ENCODE results near the gene RNF224.
A peak's percentile ranks its signal among the peaks of the same experiment; 100 is the strongest.

RNF224 gene

DNA sequence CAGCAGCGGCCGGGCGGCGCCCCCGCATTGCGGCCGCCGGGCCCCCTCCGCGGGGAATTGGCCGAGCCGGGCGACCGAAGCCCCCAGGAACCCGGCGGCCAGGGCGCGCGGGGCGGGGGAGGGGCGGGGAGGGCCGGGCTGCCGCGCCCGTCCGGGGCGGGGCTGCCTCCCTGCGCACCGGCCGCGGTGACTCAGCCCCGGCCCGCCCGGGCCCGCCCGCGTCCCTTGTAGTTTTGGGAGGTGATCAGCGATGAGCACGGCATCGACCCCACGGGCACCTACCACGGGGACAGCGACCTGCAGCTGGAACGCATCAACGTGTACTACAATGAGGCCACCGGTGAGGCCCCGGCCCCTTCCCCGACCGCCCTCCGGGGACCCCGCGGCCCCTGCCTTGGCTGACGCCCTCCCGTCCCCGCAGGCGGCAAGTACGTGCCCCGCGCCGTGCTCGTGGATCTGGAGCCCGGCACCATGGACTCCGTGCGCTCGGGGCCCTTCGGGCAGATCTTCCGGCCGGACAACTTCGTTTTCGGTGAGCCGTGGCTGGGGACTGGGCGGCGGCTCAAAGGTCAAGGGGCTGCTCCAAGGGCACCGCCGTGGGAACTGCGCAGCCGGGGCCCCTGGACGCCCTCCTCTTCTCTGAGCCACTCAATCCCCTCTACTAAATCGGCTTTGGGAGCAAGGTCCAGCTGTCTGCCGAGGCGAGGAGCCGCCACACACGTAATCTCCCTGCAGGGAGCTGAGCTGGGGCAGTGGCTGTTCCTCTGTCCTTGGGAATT lies 14.4 kb downstream of the RNF224 start:
- peak; percentile 76 for DNase-seq

DNA sequence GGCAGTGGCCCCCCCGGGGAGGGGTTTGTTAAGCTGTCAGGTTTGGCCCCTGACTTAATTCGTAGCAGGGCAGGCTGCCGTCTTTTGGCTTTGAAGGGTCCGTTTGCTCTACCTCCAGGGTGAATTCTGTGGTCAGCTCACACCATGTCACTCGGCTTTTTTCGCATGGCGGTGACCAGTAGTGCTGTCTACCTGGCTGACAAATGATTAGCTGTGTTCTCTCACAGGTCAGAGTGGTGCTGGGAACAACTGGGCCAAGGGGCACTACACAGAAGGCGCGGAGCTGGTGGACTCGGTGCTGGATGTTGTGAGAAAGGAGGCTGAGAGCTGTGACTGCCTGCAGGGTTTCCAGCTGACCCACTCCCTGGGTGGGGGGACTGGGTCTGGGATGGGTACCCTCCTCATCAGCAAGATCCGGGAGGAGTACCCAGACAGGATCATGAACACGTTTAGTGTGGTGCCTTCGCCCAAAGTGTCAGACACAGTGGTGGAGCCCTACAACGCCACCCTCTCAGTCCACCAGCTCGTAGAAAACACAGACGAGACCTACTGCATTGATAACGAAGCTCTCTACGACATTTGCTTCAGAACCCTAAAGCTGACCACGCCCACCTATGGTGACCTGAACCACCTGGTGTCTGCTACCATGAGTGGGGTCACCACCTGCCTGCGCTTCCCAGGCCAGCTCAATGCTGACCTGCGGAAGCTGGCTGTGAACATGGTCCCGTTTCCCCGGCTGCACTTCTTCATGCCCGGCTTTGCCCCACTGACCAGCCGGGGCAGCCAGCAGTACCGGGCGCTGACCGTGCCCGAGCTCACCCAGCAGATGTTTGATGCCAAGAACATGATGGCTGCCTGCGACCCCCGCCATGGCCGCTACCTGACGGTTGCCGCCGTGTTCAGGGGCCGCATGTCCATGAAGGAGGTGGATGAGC lies 15.2 kb downstream of the RNF224 start:
- DNase-seq = no peak

DNA sequence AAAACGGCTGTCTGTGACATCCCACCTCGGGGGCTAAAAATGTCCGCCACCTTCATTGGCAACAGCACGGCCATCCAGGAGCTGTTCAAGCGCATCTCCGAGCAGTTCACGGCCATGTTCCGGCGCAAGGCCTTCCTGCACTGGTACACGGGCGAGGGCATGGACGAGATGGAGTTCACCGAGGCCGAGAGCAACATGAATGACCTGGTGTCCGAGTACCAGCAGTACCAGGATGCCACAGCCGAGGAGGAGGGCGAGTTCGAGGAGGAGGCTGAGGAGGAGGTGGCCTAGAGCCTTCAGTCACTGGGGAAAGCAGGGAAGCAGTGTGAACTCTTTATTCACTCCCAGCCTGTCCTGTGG lies 15.9 kb downstream of the RNF224 start:
- peak; percentile 26 for DNase-seq

DNA sequence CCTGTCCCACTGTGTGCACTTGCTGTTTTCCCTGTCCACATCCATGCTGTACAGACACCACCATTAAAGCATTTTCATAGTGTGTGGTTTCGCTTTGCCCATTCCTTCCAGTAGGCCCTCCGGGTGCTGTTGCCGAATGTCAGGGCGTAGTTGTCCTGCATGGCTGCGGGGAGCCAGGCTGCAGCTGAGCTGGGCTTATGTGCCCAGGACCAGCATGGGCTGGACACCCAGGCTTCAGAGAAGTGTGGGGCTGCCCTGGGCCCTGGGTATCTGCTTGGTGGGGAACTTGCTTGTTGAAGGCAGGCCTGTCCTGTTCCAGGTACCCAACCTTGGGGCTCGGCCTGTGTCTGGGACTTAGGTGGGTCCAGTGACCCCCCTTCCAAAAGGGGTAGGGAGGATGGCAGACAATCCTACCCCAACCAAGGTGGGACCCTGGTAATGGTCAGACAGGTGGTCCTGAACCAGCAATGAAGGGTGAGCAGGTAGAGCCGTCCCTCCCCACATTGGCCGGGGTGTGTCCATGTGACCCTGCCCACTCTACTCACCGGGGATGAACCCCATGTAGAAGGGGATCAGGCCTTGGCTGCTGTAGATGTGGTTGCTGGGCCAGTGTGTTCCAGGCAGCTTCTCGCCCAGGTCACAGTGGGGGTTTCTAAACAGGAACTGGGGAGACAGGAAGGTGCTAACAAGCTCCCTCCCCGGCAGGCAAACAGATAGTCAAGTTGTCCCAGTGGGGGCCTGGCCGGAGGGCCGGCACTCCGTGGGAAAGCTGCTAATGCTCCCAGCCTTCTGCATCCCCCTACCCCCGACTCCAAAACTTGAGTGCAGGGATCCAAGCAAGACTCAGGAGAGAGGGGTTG lies 16.6 kb downstream of the RNF224 start:
- peak; percentile 49 for DNase-seq

GRCh38 chr9:137244486-137245449 lies 17.5 kb downstream of the RNF224 start:
- peak; percentile 46 for DNase-seq

DNA sequence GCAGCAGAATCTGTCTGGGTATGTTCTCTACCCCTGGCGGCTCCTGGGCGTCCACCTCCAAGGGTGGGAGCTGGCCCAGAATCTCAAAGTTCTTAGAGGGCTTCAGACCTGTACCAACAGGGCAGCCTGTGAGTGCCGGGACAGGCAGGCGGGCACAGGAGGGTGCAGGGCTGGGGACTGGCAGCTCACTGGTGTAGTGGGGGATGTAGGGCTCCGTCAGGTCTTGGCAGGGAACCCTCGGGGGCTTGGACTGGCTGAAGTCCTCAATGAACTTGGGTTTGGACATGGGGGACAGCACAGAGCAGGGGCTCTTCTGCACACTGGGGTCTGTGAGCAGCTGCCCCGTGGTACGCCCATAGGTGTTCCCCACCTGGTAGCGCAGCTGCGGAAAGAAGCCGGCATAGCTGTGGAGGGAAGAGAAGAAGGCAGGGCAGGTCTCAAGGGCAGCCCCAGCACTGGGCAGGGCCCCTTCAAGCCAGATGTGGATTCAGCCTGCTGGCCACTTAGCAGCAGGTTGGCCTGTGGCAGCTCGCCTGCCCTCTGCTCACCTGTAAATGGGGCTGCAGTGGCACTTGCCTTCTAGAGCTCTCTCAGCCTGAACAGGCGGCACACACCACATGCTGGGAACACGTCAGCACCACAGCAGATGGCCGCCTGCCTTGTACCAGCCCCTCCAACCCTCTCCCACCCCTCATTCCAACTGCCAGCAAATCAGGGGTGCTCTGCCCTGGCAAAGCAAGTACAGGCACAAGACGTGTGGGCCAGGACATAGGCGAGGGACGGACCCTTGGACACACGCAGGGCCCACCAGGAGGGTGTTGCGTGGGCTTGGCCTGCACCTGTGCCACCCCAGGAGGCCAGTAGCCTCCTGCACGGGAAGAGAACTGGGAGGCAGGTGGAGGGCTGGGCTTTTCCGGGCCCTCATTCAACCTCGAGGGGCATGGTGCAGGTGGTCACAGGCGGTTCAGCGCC lies 18.4 kb downstream of the RNF224 start:
- DNase-seq = peak; percentile 27

DNA sequence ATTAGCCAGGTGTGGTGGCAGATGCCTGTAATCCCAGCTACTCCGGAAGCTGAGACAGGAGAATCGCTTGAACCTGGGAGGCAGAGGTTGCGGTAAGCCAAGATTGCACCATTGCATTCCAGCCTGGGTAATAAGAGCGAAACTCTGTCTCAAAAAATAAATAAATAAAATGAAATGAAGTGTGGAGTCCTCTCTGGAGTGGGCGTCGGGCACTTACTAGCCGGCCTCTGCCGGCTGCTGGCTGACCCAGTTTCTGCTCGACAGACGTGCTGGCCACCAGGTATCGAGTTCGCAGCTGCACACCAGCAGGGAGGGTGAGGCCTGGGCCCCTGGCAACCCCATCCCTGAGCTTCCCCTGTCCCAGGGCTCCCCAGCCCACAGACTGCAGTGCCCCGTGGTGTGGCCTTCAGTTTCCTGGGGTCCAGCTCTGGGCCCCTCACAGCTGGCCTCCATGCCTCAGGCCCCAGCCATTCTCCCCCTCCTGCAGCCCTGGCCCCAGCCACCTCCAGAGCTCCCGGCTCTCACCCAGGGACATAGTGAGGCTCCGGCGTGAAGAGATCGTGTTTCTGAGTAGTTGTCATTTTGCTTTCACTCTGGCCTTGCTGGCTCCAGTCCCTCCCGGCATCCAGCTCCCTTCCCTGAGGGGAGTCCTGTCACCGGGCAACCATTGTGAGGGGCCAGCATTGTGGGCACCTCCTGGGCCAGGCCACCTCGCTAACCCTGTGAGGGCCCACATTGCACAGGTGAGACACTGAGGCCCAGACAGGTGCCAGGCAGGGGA lies 20.0 kb downstream of the RNF224 start:
- DNase-seq = no peak

GRCh38 chr9:137247916-137248175 lies 20.5 kb downstream of the RNF224 start:
- DNase-seq = no peak

DNA sequence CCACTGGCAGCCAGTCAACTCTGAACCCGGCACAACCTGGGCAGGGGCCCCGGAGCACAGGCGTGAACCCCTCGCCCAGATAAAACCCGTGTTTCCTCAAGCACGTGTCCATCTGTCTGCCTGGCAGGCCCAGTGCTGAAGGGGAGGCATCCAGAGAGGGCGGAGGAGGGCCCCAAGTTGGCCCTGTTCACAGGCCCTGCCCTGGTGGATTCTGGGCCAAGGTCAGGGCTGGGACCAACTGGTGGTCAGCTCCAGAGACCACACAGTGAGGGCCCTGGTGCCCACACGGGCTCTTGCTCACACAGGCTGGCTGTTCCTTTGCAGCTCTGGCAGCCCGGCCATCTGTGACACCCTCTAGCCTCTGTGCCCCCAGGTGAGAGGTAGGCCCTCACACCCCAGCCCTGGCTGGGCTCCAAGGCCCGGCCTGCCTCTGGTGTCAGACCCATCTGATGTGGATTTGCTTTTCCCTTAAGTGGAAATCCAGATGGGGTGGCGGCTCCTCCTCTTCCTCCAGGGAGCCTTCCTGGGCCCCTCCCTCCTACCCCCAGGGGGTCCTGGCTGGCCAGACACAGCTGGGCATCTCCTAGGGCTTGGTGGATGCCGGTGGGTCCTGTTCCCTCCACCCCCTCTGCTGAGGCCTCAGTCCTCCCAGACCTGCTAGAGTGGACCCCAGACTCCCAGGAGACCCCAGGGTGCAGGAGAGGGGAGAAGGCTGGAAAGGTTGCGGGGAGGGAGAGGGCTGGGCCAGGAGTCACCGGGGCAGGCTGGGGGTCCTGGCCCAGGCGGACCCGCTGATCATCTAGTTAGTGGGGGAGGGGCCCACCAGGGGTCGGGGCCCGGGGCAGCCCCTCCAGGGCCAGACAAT lies 23.3 kb downstream of the RNF224 start:
- no peak for DNase-seq

GRCh38 chr9:137251194-137251461 lies 23.8 kb downstream of the RNF224 start, which contains the start of gene STPG3:
Gene STPG3, plus strand, starts transcription at chr9:137251286. Its CDS starts 1 bp downstream, at chr9:137251287.
- no peak for DNase-seq

- DNase-seq = no peak
Measured at GRCh38 chr9:137251490-137252268, 24.4 kb downstream of the RNF224 start.

DNA sequence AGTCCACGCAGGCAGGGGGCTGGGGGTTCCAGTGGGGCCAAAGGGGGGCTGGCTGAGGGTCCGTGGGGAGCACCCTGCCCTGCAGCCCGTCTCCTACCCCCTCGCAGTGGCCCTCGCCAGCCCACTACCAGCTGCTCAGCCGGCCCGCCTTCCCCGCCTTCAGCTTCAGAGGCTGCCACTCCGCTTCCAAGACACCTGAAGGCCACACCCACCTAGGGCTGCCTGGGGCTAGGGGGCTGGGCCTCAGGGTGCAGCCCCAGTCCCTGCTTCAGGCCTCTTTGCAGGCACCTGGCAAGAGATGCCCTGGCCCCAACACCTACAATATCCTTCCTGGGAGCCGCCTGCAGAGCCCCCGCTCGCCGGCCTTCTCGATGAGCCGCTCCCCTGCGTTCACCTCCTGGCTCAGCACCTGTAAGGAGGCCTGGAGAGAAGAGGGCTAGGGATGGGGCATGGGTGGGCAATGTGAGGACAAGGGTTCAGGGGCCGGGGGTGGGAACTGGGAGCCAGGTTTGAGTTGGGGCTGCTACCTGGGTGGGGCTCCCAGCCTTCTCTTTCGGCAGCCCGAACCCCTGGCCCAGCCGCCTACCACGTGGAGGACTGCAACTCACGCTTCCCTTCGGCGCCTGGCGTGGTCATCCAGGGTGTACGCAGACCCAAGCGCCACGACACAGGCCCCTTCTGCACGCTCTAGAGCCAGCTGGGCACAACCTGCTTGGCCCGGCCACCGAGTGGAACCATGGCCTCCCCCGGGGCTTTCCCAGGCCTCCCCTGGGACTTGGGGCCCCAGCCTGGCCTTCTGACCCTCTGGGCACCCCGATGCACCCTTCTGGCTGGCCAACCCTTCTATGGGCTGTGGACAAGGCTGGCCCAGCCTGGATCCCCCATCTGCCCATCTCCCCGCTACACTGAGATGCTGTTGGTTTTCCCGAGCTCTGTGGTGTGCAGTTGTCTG lies 25.5 kb downstream of the RNF224 start:
- DNase-seq = no peak

GRCh38 chr9:137253717-137254623 lies 26.7 kb downstream of the RNF224 start:
- no peak for DNase-seq

GRCh38 chr9:137254624-137255447 lies 27.5 kb downstream of the RNF224 start, which contains the start of gene NELFB:
Gene NELFB, plus strand, starts transcription at chr9:137255327.
- DNase-seq = peak; percentile 99

All from stimulated activated CD8-positive, alpha-beta memory T cell treated with anti-CD3 and anti-CD28 coated beads, Interleukin-4, amount 100 ng/mL, for 48 hours (primary cell).